Embryonic facial prominence (tissue), 1 donor: ENCODE measurements around the gene MAJIN.

Source experiments
- DNase-seq: peaks from one replicate; pipeline ENCODE4 v3.0.0-alpha.2; 2016; ENCODE audit errors: extremely low spot score

MAJIN gene

DNA sequence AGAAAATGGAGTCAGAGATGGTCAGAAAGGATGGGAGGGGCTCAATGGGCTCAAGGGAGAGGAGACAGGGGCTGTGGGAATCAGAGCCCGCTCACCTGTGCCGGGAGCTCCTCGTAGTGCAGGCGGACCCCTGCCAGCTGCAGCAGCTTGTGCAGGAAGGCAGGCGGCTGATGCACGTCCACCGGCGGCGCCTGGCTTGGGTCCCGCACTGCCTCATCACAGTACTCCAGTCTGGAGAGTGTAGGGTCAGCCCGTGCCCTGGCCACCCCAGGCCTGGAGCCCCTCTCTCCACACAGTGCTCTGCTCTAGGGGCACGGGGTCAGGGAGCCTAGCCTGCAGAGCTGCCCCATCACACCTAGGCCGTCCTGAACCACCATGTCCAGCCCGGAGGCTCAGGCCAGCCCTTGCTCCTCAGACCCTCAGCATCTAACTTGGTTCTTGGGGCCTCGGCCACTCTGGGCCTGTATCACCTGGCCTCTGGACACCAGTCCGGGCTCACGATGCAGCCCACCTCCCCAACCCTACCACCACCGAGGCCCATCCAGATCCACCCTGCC, 58.7 kb downstream of the MAJIN start:
- no peak for DNase-seq

DNA sequence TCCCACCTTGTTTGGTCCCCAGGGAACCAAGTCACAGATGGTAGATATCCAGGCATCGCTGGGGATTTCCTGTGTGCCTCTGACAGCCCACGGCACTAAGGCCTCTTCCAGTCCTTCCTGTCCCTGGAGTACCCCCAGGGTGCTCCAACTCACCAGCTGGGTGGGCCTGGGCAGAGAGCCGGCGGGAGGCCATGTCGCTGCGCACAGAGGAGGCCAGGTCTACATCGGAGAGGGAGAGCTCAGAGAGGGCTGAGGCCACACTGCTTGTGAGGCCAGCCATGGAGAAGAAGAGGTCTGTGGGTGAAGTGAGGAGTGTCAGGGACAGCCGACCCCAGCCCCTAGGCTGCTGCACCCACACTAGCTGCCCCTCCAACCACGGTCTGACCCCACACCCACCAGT, 60.2 kb downstream of the MAJIN start:
- no peak for DNase-seq

GRCh38 chr11:64911142-64911541, 60.8 kb downstream of the MAJIN start:
- no peak for DNase-seq

GRCh38 chr11:64910451-64911093, 61.3 kb downstream of the MAJIN start:
- no peak for DNase-seq

DNA sequence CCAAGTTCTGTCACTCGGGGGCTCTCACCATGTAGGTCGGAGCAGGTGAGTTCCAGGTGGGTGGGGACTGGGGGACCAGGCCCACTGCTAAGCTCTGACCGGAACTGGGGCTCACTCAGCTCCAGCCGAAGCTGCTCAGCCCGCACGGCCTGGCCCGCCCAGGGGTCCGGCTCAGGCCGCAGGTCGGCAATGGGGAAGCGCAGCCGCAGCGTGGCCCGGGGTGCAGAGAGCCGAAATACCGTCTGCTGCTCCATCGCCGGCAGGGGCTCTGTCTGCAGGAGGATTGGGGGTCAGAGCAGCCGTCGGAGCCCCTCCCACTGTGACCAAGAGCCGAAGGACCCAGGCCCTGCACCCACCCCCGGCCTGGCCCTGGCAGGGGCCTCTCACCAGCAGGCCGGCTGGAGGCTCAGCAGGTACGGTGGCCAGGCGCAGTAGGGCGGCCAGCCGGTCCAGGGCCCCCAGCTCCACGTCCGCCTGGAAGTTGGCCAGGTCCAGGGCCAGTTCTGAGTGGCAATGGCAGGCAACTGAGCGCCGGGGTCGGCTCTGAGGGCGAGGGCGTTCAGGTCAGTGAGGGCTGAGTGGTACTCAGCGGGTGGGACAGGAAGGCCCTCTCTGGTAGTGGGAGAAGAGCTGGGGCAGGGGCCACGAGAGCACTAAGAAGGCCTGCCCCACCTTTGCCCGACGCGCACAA, 62.1 kb downstream of the MAJIN start:
- no peak for DNase-seq

DNA sequence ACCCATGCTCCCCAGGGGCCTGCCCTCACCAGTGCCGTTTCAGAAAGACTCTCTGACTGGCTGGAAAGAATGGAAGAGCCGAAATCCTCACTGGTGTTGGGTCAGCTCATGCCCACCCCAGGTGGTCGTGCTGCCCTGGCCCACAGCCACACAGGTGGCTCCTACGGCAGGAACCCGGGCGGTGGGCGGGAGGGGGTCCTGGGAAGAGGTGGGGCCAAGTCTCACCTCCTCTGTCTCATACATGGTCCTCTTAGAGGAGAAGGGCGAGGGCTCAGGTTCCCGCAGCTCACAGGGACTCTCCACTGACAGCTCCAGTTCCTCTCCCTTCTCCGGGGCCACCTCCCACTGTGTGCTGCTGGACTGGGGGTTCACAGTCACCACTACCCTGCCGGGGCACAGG, 63.1 kb downstream of the MAJIN start:
- DNase-seq: no peak

DNA sequence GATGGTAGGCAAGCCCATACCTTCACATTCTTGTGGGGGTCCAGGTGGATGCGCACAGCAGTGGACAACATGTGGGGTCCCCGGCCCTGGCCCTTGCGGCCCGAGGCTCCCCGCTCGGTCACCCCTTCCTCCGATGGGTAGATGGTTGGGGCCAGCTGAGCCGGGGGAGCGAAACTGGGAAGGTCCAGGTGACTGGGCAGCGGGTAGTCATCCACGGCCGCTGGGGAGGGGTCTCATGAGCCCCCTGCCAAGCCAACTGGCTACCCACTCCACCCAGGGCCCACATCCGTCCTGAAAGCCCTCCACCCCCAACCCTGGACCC, 65.6 kb downstream of the MAJIN start:
- DNase-seq: no peak

DNA sequence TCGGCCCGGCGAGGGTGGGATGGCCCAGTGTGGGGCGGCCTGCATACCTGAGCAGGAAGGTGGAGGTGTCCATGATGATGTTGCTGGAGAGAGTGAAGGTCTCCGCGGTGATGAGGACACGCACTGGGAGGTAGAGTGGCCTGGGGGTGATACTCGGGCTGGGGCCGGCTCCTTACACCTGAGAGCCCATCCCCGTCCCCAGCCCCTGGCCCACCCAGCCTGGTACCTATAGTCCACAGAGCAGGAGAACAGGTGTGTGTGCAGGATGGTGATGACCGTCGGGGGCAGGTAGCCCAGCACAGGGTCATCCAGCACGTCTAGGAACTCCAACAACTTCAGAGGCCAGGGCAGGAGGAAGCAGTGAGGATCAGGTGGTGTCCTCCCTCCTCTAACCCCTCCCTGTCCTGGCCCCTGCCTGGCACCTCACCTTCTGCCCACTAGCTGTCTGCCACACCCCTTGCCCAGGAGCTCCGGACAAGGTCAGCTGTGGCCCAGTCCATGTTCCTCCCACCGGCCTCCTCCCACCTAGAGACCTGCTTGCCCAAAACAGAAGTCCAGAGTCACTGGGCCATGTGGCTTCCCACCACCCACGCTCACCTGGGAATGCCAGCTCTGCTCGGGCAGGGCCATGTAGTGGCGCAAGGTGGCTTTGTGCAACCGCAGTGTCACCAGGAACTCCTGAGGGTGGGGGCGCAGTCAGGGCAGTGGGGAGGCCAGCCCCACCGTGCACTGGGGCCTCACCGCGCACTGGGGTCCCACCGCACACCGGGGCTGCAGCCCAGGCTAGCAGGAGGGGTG, 66.2 kb downstream of the MAJIN start:
- no peak for DNase-seq

DNA sequence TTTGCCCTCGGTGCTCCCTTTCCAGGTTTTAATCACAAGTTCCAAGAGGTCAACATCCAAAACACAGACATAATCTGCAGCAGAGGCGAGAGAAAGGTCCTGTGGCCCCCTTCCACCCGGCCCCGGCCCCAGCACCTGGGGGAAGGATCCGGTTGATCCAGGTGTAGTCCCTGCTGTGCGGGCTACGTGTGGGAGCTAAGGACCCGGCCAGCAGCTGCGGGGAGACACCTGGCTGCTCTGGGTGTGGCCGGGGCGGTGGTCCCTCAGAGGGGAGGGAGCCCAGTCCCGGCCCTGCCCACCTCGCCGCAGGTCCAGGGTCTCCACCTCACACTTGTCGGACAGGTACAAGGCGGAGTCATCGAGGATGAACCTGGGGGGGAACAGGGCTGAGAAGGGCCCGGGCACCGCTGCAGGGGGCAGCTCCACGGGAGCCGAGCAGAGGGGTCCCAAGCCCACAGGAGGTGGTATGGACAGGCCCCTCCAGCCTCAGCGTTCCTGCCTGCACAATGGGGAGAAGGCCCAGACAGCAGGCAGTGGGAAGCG, 68.5 kb downstream of the MAJIN start:
- no peak for DNase-seq

DNA sequence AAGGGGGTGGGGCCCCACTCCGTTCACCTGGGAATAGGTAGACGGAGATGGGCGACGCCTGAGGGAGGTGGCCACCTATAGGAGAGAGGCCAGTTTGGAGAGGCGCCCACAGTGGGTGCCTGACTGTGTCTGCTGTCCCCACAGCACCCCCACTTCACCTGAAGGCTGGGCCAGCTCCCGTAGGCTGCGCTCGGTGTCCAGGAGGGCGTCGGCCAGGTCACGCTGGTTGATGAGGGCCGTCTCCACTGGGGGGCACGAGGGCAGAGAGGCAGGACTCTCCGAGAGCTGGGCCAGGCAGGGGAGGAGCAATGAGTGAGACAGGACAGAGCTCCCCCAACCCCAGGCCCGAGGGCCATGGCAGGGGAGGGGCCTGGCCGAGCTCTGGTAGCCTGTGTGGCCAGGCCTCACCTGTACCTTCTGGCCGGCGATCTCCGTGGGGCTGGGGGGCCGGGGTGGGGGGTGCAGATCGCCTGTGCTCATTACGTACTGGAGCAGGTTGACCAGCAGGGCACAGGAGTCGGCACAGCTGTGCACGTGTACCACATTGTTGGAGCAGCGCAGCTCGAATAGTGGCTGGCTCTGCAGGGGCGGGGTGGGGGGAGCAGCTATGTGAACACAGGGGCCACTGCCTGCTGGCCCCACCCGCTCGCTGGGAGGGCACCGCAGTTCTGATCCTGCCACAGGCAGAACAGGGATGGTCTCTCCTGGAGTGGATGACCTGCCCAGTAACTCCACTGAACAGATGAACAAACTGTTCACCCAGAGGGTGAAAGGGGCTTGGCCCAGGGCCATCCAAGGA, 69.6 kb downstream of the MAJIN start:
- no peak for DNase-seq

DNA sequence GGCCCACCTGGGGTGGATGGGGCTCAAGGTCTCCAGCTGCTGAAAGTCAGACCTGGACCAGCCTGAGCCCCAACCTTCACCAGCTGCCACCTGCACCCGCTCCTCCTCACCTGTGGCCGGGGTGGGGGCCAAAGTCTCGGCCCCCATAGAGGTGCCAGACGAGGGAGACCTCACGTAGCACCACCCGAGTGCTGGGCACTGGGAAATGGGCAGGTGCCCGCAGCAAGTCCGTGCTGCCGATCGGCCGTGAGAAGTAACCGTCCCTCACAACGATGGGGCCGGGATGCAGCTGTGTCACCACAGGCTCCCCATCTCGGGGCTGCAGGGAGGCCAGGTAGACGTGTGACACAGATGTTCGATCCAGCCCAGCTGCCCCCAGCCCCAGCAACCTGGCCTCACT, 71.1 kb downstream of the MAJIN start:
- no peak for DNase-seq

- DNase-seq: no peak
Observed at GRCh38 chr11:64900263-64900678, 71.6 kb downstream of the MAJIN start.

- DNase-seq: no peak
Observed at GRCh38 chr11:64898541-64898940, 73.4 kb downstream of the MAJIN start.

DNA sequence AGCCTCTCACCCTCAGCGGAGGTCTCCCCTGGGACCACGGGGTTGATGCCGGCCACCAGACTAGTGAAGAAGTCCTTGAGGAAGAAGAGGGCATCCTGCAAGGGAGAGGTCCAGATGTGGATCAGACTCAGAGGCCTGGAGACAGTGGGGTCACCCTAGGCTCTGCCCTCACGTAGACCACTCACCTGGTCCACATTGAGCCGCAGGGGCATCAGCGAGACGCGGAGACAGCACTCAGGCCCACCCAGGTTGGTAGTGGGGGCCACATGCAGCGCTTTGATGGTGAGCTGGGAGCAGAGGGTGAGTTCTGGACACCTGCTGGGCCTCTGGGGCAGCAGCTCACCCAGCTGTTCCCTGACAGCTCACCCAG, 73.8 kb downstream of the MAJIN start:
- no peak for DNase-seq

- DNase-seq: no peak
Observed at GRCh38 chr11:64897381-64898075, 74.4 kb downstream of the MAJIN start.

- no peak for DNase-seq
Observed at GRCh38 chr11:64896448-64897022, 75.4 kb downstream of the MAJIN start.

- no peak for DNase-seq
Observed at GRCh38 chr11:64894812-64895452, 77.0 kb downstream of the MAJIN start.

- no peak for DNase-seq
Observed at GRCh38 chr11:64894070-64894811, 77.7 kb downstream of the MAJIN start.
